Stimulated activated CD8-positive, alpha-beta memory T cell treated with anti-CD3 and anti-CD28 coated beads, Interleukin-4, amount 100 ng/mL, for 4 hours (primary cell): ENCODE data around the gene ZNF862.

Source experiments
- DNase-seq, 2 donors: peaks; one replicate each; pipeline ENCODE4 v3.0.0-alpha.2; 2020; ENCODE audit warnings: low read depth in 2 of 2, low spot score in 1 of 2

ZNF862 gene

DNA sequence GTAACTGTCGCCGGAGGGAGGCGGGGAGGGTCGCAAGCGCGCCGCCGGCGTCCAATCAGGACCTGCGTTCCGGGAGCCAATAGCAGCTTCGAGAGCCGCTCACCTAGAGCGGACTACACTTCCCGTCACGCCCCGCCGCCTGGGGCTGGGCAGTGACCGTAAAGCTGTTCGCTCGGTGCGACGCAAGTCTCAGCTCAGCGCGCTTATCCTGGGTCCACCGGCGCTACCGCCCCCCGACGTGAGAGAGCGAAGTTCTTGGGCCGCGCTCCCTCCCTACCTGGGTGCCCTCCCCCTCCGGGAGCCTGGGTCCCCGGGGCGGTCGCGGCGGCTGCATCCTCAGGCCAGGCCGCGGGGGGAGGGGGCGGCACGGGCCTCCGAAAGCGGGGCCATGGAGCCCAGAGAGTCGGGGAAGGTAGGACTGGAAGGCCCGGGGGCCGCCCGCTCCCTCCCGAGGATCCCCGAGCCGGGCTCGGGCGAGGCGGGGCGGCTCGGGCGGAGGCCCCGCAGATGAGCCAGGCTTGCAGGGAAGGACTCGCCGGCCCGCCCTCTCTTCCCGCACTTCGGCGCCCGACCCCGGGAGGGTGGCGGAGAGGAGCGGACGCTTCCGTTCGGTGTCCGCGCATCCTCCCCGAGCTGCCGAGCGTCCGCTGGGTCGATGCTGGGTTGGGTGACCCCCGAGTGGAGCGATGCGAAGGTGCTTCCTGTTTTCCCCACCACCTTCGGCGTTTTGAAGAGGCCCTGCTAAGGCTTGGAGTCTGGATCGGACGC, at the start of gene ZNF862:
TSS of gene ZNF862 (plus strand) at position 152 of the 768 bp plus-strand sequence. CDS start at position 389, 237 bp downstream.
- DNase-seq: peak; percentile 84 to 93

DNA sequence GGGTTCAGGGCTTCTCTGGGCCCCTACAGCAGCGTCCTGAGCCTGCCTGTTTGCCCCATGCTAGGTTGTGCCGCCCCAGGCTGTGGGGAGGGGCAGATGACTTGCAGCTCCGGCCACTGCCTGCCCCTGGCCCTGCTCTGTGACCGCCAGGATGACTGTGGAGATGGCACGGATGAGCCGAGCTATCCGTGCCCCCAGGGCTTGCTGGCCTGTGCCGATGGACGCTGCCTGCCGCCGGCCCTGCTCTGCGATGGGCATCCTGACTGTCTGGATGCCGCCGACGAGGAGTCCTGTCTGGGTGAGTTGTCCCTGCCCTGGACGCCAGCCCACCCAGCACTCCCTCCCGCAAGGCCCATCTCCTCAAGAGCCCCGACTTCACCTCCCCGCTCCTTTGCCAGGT, 49.1 kb upstream of the ZNF862 start:
- no peak for DNase-seq

- DNase-seq: no peak
These were observed 48.0 kb upstream of the ZNF862 start for GRCh38 chr7:149790146-149790548.

DNA sequence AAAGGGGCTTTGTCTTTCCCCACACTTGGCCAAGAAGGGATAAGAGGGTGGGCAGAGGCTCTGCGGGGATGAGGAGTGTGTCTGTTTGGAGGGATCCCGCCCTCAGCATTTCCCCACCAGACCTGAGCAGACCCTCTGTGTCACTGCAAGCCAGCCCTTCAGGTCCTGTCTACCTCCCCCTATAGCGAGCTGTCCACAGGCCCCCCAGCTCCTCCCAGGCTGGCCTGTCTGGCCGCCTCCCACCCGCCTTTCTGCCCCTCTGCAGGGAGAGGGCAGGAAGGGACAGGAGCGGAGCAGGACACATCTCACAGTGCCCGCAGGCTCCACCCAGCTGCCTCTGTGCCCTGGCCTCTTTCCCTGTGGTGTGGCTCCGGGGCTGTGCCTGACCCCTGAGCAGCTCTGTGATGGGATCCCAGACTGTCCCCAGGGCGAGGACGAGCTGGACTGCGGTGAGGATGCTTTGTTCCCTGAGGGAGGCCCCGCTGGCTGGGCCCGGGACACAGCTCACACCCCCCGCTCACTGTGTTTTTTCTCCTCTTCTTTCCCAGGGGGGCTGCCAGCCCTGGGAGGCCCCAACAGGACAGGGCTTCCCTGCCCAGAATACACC, 47.3 kb upstream of the ZNF862 start:
- DNase-seq: no peak

- DNase-seq: no peak
These were observed 46.6 kb upstream of the ZNF862 start for GRCh38 chr7:149791411-149792219.

DNA sequence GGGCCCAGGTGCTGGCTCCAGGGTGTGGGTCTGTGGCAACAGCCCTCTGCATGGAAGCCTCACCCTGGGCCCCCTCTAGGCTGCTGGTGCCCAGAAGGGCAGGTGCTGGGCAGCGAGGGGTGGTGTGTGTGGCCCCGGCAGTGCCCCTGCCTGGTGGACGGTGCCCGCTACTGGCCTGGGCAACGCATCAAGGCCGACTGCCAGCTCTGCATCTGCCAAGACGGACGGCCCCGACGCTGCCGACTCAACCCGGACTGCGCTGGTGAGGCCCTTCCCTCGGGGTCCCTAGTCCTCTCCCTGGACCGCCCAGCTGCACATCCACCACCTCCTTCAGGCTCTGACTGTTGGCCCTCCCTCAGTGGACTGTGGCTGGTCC, 46.0 kb upstream of the ZNF862 start:
- no peak for DNase-seq

- no peak for DNase-seq
These were observed 44.9 kb upstream of the ZNF862 start for GRCh38 chr7:149793261-149793660.

DNA sequence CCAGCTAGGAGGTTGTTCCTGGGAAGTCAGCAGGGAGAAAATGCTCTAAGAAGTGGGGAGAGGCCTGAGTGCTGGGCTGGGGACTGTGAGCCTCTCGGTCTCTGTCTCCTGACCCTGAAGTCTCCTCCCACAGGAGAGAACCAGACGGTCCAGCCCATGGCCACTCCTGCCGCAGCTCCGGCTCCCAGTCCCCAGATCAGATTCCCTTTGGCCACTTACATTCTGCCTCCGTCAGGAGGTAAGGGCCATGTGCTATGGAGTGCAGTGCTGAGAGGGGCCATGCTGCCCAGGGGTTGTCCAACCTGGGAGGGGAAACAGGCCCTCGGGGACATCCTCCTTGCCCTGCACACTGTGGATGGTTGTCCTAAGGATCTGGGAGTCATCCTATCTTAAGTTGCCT, 43.5 kb upstream of the ZNF862 start:
- no peak for DNase-seq

DNA sequence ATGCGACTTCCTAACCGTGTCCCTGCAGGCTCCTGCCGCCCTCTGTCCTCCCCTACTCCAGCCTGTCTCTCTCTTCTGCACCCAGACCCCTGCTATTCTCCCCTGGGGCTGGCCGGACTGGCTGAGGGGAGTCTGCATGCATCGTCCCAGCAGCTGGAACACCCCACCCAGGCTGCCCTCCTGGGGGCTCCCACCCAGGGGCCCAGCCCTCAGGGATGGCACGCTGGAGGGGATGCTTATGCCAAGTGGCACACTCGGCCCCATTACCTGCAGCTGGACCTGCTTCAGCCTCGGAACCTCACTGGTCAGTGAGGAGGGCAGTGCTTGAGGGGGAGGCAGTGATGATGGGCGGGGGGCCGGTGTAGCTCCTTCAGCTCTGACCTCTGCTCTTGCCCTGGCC, 43.0 kb upstream of the ZNF862 start:
- DNase-seq: no peak

DNA sequence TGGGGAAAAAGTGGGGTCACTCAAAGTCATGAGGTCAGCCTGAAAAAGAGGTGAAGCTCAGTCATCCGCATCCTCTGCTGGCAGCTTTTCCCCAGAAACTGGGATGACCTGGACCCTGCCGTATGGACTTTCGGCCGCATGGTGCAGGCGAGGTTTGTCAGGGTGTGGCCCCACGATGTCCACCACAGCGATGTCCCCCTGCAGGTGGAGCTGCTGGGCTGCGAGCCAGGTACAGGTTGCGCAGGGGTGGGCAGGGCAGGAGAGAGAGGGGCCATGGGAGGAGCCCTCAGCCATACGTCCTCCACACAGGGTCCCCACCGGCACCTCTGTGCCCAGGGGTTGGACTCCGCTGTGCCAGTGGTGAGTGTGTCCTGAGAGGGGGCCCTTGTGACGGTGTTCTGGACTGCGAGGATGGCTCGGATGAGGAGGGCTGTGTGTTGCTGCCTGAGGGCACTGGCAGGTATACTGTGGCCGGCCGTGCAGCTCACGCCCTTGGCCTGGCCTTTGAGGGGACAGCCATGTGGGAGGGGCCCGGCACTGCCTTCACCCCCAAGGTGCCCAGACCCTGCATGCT, 41.8 kb upstream of the ZNF862 start:
- no peak for DNase-seq

DNA sequence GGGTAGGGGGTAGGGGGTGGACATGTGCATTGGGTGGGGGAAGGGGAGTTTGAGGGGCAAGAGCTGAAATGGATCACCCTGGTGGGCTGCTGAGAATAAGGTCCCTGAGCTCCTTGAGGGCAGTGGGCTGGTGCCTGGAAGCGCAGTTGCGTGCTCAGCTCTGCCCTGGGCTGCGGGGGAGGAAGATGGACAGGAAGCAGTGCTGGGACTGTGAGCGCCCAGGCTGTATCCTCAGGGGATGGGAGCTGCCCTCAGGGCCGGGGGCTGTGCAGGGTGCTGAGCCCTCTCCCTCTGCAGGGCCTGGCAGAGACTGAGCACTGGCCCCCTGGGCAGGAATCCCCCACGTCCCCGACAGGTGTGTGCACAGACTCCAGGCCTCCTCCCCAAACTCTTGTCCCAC, 40.4 kb upstream of the ZNF862 start:
- DNase-seq: no peak

- peak; percentile 15 to 43 for DNase-seq
These were observed 38.6 kb upstream of the ZNF862 start for GRCh38 chr7:149799397-149800168.

GRCh38 chr7:149800169-149800555, 38.0 kb upstream of the ZNF862 start:
- no peak for DNase-seq

DNA sequence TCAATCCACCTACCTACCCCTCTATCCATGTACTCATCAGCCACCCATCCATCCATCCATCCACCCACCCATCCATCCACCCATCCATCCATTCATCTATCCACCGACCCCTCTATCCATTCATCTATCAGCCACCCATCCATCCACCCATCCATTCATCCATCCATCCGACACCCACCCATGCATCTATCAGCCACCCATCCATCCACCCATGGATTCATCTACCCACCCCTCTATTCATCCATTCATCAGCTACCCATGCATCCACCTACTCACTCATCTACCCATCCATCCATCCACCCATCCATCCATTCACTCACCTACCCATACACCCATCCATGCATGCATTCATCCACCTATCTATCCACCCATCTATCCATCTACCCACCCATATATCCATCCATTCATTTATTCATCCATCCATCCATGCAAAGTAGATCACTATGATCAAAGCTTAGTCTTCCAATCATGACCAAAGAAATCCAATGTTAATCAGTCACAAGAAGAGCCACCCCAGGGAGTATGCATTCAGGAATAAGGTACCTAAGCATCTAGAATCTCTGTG, 37.1 kb upstream of the ZNF862 start:
- DNase-seq: no peak

DNA sequence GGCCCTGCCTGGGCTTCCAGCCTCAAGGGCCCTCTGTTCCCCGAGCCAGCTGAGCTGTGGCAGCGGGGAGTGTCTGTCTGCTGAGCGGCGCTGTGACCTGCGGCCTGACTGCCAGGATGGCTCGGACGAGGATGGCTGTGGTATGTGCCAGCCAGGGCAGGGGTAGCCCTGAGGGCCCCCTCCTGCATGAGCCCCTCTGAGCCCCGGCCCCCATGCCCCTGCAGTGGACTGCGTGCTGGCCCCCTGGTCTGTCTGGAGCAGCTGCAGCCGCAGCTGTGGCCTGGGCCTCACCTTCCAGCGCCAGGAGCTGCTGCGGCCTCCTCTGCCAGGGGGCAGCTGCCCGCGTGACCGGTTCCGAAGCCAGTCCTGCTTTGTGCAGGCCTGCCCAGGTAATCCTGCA, 36.4 kb upstream of the ZNF862 start:
- no peak for DNase-seq

GRCh38 chr7:149802966-149803365, 35.2 kb upstream of the ZNF862 start:
- no peak for DNase-seq

GRCh38 chr7:149803551-149804074, 34.6 kb upstream of the ZNF862 start:
- no peak for DNase-seq

- no peak for DNase-seq
These were observed 34.1 kb upstream of the ZNF862 start for GRCh38 chr7:149804106-149804505.

- no peak for DNase-seq
These were observed 31.4 kb upstream of the ZNF862 start for GRCh38 chr7:149806726-149807125.

- no peak for DNase-seq
These were observed 29.9 kb upstream of the ZNF862 start for GRCh38 chr7:149808311-149808710.
